ENCODE results near the gene DRGX.

GRCh38 chr10:49323171-49323895 lies 72.6 kb downstream of the DRGX start:
- TF ChIP-seq GATA3 (IDR thresholded peaks at IDR 0.05; ENCODE audit: low read depth, low read length): no peak
- no peak for TF ChIP-seq GATA2 (IDR thresholded peaks at IDR 0.05; ENCODE audit: low read depth, low read length)

Measured in SH-SY5Y (cell line).